Measurements from ENCODE around the gene SLC50A1. TPM values are rescaled to one million over a fixed set of nuclear protein-coding genes. Genes with fewer than 3 reads are reported as not detected.

The SLC50A1 gene
- total and polyA plus RNA-seq, 10 donors, result 28.4 to 73.8 (median 40.1) TPM

DNA sequence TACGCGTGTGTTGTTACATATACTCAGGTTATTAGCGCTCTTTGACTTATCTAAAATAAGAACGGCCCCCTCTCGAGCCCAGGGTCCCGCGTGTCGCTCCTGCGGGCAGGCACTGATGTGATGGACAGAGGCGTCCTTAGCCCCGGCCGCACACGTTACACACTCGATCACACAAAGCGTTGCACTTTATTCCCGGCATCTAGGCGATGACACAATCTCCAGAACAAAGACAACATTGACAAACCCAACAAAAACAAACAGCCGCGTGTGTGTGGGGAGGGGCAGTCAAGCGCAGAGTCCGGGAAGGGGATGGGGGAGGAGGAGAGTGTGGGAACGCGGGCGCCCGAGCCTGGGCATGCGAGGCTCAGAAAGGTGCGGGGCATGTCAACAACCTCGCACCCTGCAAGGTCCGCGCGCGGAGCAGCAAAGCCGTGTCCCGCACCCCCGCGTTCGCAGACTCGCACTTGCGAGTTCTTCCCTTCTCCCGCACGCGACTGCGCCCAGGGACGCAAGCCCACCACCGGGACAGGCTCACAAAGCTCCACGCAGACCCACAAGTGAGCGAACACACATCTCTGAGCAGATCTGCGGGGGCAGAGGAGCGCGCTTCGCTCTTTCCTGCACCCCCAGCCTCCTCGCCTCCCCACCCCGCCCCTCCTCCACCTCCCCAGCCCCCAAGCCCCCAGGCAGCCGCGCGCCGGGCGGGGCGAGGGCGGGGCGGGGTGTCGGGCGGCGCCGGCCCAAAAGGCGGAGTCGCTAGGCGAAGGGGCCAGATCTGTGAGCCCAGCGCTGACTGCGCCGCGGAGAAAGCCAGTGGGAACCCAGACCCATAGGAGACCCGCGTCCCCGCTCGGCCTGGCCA lies 8.3 kb upstream of the SLC50A1 start, which contains the start of gene EFNA1:
Gene EFNA1 (plus strand): TSS at position 772 of the 862 bp plus-strand sequence. CDS start 102 bp downstream, outside the sequence.
- Histone ChIP-seq H3K27me3 (replicated peaks in 1 of 7) (peaks cover 0 to 63% (median 39%) of the 10 kb centered on the region in 7 donors), H3K4me3 (peak within 1 kb of the TSS; percentile 36 to 85 (median 62)), H3K36me3 (peaks cover 0 to 5% (median 0%) of the 10 kb centered on the region in 6 donors), H3K4me1 (peaks cover 29 to 63% (median 40%) of the 10 kb centered on the region in 6 donors), H3K27ac (peak within 1 kb of the TSS in 5 of 8 donors; percentile 42 to 70 (median 50)), H3K9me3 (no peaks in the 10 kb centered on the region)
- peak; percentile 83 for DNase-seq
- 0 to 1% (median 1%) methylated on average over 52 to 76 of the region's 76 CpGs for WGBS, 5 donors
- intact Hi-C loops (cut with DNase I; ENCODE audit: low total_unique reads), result no loop called here
- TF ChIP-seq POLR2AphosphoS5 (IDR thresholded peaks at IDR 0.05) (peak in 2 of 3 donors; percentile 49 to 79), POLR2A (IDR thresholded peaks at IDR 0.05) (no peak)

DNA sequence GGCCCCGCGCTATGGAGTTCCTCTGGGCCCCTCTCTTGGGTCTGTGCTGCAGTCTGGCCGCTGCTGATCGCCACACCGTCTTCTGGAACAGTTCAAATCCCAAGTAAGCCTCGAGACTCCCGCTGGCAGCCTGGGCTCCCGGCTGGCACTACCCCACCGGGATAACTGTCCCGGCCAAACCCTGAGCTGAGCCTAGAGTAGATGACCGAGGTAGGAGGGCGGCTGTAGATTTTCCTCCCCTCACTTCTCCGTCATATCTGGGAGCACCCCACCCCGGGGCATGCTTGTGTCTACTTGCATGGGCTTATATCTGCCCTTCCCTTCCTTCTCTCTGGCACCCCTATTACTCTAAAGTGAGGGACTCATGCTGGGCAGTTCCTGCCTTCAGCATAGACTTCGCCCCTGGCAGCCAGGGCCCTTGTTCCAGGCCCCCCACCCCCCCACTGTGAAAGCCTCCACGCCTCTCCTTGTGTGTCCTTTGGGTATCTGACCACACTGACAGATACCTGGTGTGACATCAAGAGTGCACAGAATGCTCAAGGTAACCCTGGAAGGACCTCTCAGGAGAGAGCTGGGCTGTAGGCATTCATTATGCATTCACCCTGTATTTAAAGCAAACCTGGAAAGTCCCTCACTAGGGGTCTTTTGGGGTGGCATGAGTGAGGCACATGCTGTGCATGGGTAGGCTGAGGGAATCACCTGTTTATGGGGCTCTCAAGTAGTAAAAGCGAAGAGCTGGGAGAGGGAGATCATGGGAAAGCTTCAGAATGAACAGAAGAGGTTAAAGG lies 7.5 kb upstream of the SLC50A1 start:
- TF ChIP-seq, protein P1, sequence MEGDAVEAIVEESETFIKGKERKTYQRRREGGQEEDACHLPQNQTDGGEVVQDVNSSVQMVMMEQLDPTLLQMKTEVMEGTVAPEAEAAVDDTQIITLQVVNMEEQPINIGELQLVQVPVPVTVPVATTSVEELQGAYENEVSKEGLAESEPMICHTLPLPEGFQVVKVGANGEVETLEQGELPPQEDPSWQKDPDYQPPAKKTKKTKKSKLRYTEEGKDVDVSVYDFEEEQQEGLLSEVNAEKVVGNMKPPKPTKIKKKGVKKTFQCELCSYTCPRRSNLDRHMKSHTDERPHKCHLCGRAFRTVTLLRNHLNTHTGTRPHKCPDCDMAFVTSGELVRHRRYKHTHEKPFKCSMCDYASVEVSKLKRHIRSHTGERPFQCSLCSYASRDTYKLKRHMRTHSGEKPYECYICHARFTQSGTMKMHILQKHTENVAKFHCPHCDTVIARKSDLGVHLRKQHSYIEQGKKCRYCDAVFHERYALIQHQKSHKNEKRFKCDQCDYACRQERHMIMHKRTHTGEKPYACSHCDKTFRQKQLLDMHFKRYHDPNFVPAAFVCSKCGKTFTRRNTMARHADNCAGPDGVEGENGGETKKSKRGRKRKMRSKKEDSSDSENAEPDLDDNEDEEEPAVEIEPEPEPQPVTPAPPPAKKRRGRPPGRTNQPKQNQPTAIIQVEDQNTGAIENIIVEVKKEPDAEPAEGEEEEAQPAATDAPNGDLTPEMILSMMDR (IDR thresholded peaks at IDR 0.05 in 8 of 11, conservative IDR thresholded peaks at IDR 0.05 in 3 of 11), result no peak
- intact Hi-C loops (cut with DNase I; ENCODE audit: low total_unique reads), result no loop called here
- Histone ChIP-seq H3K27ac (peak overlapping the region in 5 of 8 donors; percentile 42 to 70 (median 50)), H3K9me3 (no peaks in the 10 kb centered on the region), H3K4me3 (peak overlapping the region; percentile 36 to 85 (median 62)), H3K4me1 (peaks cover 29 to 63% (median 40%) of the 10 kb centered on the region in 6 donors), H3K27me3 (replicated peaks in 1 of 7) (peaks cover 0 to 63% (median 39%) of the 10 kb centered on the region in 7 donors), H3K36me3 (peaks cover 0 to 7% (median 0%) of the 10 kb centered on the region in 6 donors)
- 3 to 6% (median 4%) methylated on average over 15 to 17 of the region's 17 CpGs for WGBS, 5 donors
- DNase-seq, result peak; percentile 65

DNA sequence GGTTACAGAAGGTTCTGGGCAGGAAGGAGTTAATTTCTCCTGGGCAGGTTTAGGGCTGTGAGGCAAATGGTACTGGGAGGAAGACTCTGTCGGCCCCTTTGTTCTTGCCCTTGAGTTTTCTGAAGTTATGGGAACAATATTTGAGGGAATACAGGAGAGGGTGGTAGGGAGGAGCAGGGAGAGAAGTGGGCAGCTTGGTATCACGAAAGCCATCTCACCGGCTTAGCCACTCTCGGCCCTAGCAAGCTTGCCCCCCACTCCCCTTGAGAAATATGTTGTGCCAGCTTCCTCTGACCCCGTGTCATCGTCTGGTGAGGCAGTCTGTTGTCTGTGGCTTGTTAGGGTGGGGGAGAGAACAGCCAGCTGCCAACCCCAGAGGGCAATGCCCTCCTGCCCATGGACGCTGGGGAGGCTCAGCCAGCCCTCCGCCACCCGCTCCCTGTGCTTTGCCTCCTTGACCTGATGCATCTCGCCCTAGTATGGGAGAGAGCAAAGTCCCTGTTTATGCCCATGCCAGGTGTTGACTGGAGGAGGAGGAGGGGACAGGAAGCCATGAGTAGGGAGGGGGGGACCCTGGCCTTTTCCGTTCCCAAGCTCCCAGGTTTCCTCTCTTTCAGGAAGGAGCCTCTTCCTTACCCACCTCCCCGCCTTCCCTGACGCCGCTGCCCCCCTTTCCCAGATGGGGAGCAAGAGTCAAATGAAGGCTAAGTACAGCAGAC lies 6.7 kb upstream of the SLC50A1 start:
- H3K36me3 ChIP-seq, result peaks cover 0 to 15% (median 0%) of the 10 kb centered on the region in 6 donors
- peak; percentile 71 for DNase-seq
- peaks cover 29 to 63% (median 40%) of the 10 kb centered on the region in 6 donors for H3K4me1 ChIP-seq
- WGBS, 5 donors, result 4 to 10% (median 6%) methylated on average over 10 to 14 of the region's 14 CpGs
- H3K4me3 ChIP-seq, result peak overlapping the region in 7 of 8 donors; percentile 53 to 85 (median 63)
- H3K27me3 ChIP-seq (replicated peaks in 1 of 7), result peaks cover 0 to 63% (median 39%) of the 10 kb centered on the region in 7 donors
- peak overlapping the region in 5 of 8 donors; percentile 22 to 70 (median 50) for H3K27ac ChIP-seq
- no peaks in the 10 kb centered on the region for H3K9me3 ChIP-seq
- TF ChIP-seq POLR2AphosphoS5 (IDR thresholded peaks at IDR 0.05), result peak in 2 of 3 donors; percentile 12 to 61
- TF ChIP-seq, protein P1 (IDR thresholded peaks at IDR 0.05 in 8 of 11, conservative IDR thresholded peaks at IDR 0.05 in 3 of 11), result no peak
- no peak for TF ChIP-seq POLR2A (IDR thresholded peaks at IDR 0.05)
- intact Hi-C loops (cut with DNase I; ENCODE audit: low total_unique reads), result no loop called here
